ENCODE results near the gene HOOK2. TPM values are rescaled to one million over a fixed set of nuclear protein-coding genes. Genes with fewer than 3 reads are reported as not detected.
A peak's percentile ranks its signal among the peaks of the same experiment; 100 is the strongest.

The HOOK2 gene
- total and polyA plus RNA-seq, 2 of the 13 experiments (the other 11 are each of a cell fraction or from before 2014, with no cell fraction given), result 9.2 to 12.9 TPM

DNA sequence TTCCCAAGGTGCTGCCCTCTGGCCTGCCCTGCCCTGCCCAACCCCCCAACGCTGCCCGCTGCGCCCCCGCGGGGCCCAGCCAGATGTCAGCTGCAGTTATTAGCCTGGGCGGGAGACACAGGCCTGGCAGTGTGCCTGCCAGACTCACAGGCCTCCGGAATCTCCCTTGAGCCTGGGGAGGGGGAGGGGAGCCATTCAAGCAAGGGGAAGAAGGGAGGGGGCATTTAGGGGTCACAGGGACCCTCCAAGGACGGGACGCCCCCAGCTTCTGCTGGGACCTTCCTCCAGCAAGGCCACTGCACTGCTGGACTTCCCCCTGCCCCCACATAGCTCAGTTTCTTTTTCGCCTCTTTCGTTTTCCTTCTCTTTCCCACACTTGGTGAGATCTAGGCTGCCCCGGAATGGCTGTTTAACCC is 13.3 kb upstream of the HOOK2 start (continued):
- TF ChIP-seq ZNF501 (CRISPR knock-in tag; IDR thresholded peaks at IDR 0.05) (0 out of 2 replicates have a peak, but pooled peaks have one; percentile 14), ZFP82 (CRISPR knock-in tag; IDR thresholded peaks at IDR 0.05; ENCODE audit: borderline replicate concordance) (no peak), ZFX (CRISPR knock-in tag; IDR thresholded peaks at IDR 0.05; ENCODE audit: low read depth) (peak; percentile 71), RBFOX2 (IDR thresholded peaks at IDR 0.05; ENCODE audit: low read depth, low read length) (0 out of 2 replicates have a peak, but pooled peaks have one; percentile 38), ZNF562 (CRISPR knock-in tag; IDR thresholded peaks at IDR 0.05; ENCODE audit: borderline replicate concordance) (no peak), MLLT10 (CRISPR knock-in tag; IDR thresholded peaks at IDR 0.05) (no peak), KDM5A (IDR thresholded peaks at IDR 0.05; ENCODE audit: borderline replicate concordance, low read length) (no peak), GPN1 (CRISPR knock-in tag; IDR thresholded peaks at IDR 0.05; ENCODE audit: borderline replicate concordance) (no peak), ZNF713 (CRISPR knock-in tag; IDR thresholded peaks at IDR 0.05) (no peak), ZNF333 (CRISPR knock-in tag; IDR thresholded peaks at IDR 0.05; ENCODE audit: borderline replicate concordance) (no peak), GATAD2A (CRISPR knock-in tag; IDR thresholded peaks at IDR 0.05) (0 out of 2 replicates have a peak, but pooled peaks have one; percentile 45), ZKSCAN8 (CRISPR knock-in tag; IDR thresholded peaks at IDR 0.05; ENCODE audit: borderline replicate concordance) (no peak), ZNF766 (CRISPR knock-in tag; IDR thresholded peaks at IDR 0.05; ENCODE audit: borderline replicate concordance) (no peak), ZNF605 (CRISPR knock-in tag; IDR thresholded peaks at IDR 0.05) (no peak), ATRX (CRISPR knock-in tag; IDR thresholded peaks at IDR 0.05; ENCODE audit: borderline replicate concordance) (no peak)
- TF ChIP-seq, protein P1, sequence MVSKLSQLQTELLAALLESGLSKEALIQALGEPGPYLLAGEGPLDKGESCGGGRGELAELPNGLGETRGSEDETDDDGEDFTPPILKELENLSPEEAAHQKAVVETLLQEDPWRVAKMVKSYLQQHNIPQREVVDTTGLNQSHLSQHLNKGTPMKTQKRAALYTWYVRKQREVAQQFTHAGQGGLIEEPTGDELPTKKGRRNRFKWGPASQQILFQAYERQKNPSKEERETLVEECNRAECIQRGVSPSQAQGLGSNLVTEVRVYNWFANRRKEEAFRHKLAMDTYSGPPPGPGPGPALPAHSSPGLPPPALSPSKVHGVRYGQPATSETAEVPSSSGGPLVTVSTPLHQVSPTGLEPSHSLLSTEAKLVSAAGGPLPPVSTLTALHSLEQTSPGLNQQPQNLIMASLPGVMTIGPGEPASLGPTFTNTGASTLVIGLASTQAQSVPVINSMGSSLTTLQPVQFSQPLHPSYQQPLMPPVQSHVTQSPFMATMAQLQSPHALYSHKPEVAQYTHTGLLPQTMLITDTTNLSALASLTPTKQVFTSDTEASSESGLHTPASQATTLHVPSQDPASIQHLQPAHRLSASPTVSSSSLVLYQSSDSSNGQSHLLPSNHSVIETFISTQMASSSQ (IDR thresholded peaks at IDR 0.05; ENCODE audit: low read depth), result no peak
- TF ChIP-seq, protein P1 (CRISPR knock-in tag; IDR thresholded peaks at IDR 0.05; ENCODE audit: borderline replicate concordance), result no peak
- TF ChIP-seq, protein P2, sequence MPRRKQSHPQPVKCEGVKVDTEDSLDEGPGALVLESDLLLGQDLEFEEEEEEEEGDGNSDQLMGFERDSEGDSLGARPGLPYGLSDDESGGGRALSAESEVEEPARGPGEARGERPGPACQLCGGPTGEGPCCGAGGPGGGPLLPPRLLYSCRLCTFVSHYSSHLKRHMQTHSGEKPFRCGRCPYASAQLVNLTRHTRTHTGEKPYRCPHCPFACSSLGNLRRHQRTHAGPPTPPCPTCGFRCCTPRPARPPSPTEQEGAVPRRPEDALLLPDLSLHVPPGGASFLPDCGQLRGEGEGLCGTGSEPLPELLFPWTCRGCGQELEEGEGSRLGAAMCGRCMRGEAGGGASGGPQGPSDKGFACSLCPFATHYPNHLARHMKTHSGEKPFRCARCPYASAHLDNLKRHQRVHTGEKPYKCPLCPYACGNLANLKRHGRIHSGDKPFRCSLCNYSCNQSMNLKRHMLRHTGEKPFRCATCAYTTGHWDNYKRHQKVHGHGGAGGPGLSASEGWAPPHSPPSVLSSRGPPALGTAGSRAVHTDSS (CRISPR knock-in tag; conservative IDR thresholded peaks at IDR 0.05), result no peak
- TF ChIP-seq, protein P3, sequence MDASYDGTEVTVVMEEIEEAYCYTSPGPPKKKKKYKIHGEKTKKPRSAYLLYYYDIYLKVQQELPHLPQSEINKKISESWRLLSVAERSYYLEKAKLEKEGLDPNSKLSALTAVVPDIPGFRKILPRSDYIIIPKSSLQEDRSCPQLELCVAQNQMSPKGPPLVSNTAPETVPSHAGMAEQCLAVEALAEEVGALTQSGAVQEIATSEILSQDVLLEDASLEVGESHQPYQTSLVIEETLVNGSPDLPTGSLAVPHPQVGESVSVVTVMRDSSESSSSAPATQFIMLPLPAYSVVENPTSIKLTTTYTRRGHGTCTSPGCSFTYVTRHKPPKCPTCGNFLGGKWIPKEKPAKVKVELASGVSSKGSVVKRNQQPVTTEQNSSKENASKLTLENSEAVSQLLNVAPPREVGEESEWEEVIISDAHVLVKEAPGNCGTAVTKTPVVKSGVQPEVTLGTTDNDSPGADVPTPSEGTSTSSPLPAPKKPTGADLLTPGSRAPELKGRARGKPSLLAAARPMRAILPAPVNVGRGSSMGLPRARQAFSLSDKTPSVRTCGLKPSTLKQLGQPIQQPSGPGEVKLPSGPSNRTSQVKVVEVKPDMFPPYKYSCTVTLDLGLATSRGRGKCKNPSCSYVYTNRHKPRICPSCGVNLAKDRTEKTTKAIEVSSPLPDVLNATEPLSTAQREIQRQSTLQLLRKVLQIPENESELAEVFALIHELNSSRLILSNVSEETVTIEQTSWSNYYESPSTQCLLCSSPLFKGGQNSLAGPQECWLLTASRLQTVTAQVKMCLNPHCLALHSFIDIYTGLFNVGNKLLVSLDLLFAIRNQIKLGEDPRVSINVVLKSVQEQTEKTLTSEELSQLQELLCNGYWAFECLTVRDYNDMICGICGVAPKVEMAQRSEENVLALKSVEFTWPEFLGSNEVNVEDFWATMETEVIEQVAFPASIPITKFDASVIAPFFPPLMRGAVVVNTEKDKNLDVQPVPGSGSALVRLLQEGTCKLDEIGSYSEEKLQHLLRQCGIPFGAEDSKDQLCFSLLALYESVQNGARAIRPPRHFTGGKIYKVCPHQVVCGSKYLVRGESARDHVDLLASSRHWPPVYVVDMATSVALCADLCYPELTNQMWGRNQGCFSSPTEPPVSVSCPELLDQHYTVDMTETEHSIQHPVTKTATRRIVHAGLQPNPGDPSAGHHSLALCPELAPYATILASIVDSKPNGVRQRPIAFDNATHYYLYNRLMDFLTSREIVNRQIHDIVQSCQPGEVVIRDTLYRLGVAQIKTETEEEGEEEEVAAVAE (CRISPR knock-in tag; IDR thresholded peaks at IDR 0.05; ENCODE audit: borderline replicate concordance), result no peak

Data from HepG2 (cell line).